ENCODE data around the gene RAD18.

DNA sequence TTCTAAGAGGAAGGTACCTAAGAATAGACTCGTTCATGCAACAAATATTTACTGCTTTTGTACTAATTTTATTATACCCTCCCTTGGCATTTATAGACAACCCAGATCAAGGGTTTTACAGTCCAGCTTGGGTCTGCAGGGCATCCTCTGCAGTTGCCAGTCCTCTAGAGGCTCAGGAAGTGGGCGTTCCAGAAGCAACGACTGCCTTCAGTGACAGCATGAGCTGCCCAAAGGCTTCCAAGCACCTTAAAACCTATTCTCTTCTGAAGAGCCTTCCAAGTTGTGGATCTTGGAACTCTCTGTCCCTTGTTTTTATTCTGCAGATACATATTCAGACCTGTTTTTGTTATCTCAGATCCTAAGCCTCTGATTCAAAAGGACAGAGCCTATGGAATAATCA is 95.6 kb downstream of the RAD18 start:
- TF ChIP-seq, protein P1, sequence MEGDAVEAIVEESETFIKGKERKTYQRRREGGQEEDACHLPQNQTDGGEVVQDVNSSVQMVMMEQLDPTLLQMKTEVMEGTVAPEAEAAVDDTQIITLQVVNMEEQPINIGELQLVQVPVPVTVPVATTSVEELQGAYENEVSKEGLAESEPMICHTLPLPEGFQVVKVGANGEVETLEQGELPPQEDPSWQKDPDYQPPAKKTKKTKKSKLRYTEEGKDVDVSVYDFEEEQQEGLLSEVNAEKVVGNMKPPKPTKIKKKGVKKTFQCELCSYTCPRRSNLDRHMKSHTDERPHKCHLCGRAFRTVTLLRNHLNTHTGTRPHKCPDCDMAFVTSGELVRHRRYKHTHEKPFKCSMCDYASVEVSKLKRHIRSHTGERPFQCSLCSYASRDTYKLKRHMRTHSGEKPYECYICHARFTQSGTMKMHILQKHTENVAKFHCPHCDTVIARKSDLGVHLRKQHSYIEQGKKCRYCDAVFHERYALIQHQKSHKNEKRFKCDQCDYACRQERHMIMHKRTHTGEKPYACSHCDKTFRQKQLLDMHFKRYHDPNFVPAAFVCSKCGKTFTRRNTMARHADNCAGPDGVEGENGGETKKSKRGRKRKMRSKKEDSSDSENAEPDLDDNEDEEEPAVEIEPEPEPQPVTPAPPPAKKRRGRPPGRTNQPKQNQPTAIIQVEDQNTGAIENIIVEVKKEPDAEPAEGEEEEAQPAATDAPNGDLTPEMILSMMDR (IDR thresholded peaks at IDR 0.05), result no peak
- TF ChIP-seq POLR2A (IDR thresholded peaks at IDR 0.05) (no peak), EP300 (IDR thresholded peaks at IDR 0.05) (no peak), POLR2AphosphoS5 (IDR thresholded peaks at IDR 0.05) (no peak)
